Erythroblast (primary cell): Measurements from ENCODE around the gene CACNA1I.

Source experiments
- GATA1 ChIP-seq: IDR thresholded peaks from 2 replicates; pipeline ENCODE4 v1.6.1; 2011; ENCODE audit warnings: low read depth, mild to moderate bottlenecking, control low read depth, low read length, moderate library complexity
- POLR2A ChIP-seq: IDR thresholded peaks from 2 replicates; pipeline ENCODE4 v1.6.1; 2011; ENCODE audit warnings: mild to moderate bottlenecking, low read length

DNA sequence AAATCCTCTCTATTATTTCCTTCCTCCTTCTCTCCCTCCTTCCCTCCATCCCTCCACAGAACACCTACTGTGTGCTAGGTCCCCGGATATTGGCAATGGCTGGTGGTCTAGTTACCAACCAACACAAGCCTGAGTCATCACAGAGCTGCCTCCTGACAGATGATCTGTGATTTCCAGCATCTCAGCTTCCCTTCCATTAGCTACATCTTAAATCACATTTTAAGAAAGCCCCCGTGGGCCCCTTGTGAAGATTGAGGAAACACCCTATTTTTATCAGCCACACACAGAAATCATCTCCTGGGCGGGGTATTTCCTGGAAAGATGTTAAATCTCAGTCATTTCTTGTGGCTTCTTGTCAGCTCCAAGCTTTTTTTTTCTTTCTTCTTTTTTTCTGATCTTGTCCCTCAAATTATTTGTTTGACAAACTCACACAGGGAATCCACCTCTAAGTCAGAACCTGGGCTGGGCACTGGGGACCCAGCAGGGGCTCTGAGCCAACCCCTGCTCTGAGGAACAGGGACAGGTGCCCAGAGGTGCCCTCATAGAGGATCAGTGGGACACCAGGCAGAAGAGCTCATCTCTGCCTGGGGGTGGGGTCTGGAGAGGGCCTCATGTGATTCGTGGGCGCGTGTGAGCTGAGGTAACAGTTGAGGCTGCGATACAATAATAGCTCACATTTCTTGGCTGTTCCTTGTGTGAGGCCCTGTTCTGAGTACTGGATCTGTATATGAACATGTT is 42.4 kb downstream of the CACNA1I start:
- no peak for TF ChIP-seq POLR2A
- no peak for TF ChIP-seq GATA1
